PC-3 (cell line): ENCODE measurements around the gene ZBTB45.

ENCODE experiments used
- EZH2 ChIP-seq: fragments of 300-600 bp; sonication (generic); IDR thresholded peaks from one replicate; pipeline ENCODE4 v1.6.1; 2017; ENCODE audit warnings: antibody characterized with exemption, mild to moderate bottlenecking, low read length; ENCODE audit not compliant: unreplicated experiment
- EZH2phosphoT487 ChIP-seq: fragments of 300-600 bp; sonication (generic); IDR thresholded peaks from 2 replicates; pipeline ENCODE4 v1.6.1; 2018; ENCODE audit warnings: mild to moderate bottlenecking, antibody characterized with exemption, low read length, borderline replicate concordance
- TF ChIP-seq, protein P1 (sequence below): fragments of 300-600 bp; sonication (generic); conservative IDR thresholded peaks from 2 replicates; pipeline ENCODE4 v1.5.1; 2017; ENCODE audit warnings: antibody characterized with exemption, low read depth, mild to moderate bottlenecking, low read length

DNA sequence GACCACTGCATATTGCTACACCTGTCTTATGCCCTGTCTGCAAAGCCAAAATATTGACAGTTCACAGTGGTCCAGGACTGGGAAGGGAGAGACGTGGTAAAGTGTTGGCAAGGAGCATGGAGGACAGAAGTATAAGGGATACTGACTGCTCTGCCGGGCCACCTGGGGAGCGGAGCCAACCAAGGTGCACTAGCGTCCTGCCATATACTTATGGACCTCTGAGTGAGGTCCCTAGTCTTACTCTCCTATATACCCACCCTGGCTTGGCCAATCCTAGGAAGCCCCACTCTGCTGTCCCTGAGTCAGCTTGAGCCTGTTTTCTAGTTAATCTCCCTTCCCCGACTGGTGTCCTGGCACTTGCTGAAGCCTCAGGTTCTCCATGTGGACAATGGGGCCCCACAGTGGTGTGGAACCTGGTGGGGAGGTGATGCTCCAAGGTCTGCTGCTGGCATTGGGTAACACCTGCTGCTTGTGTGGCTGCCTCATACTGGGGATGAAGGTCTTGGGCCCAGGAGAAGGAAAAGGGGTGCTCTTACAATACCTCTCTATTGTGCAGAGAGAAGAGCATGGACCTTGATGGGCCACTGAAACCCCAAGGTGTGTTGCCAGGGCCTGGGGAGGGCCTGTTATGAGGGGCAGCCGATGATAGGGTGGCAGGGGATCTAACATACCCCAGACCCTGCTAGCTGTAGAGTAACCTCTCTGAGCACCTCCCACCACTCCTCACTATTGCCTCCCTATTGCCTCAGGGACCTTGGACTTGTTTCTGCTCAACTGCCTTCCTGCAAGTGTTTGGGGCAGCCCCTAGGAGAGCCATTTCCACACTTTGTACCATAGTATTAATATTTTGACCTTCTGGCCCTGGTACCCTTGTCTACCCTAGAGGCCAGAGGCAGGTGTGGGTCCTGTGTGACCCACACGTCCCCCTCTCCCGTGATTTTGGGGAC lies 17.5 kb upstream of the ZBTB45 start:
- TF ChIP-seq, protein P1, sequence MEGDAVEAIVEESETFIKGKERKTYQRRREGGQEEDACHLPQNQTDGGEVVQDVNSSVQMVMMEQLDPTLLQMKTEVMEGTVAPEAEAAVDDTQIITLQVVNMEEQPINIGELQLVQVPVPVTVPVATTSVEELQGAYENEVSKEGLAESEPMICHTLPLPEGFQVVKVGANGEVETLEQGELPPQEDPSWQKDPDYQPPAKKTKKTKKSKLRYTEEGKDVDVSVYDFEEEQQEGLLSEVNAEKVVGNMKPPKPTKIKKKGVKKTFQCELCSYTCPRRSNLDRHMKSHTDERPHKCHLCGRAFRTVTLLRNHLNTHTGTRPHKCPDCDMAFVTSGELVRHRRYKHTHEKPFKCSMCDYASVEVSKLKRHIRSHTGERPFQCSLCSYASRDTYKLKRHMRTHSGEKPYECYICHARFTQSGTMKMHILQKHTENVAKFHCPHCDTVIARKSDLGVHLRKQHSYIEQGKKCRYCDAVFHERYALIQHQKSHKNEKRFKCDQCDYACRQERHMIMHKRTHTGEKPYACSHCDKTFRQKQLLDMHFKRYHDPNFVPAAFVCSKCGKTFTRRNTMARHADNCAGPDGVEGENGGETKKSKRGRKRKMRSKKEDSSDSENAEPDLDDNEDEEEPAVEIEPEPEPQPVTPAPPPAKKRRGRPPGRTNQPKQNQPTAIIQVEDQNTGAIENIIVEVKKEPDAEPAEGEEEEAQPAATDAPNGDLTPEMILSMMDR: no peak
- no peak for TF ChIP-seq EZH2
- no peak for TF ChIP-seq EZH2phosphoT487
